Testis (tissue), 2 donors: ENCODE results near the gene MMS19.

Experiments
- CTCF ChIP-seq, 3 experiments: fragments of 450-650 bp in 2 of 3; fragments of 200-600 bp in 1 of 3; sonication (generic) in 1 of 3; IDR thresholded peaks; one replicate each; pipeline ENCODE4 v1.5.1; 2016 to 2019; ENCODE audit warnings: antibody characterized with exemption in 3 of 3, mild to moderate bottlenecking in 2 of 3, moderate library complexity in 1 of 3
- POLR2A ChIP-seq: fragments of 450-650 bp; IDR thresholded peaks from one replicate; pipeline ENCODE4 v1.6.1; 2017; ENCODE audit warnings: antibody characterized with exemption, mild to moderate bottlenecking, moderate library complexity

- TF ChIP-seq POLR2A: no peak
- TF ChIP-seq CTCF (IDR thresholded peaks at IDR 0.05): no peak
These were observed 49.0 kb upstream of the MMS19 start for GRCh38 chr10:97547271-97547600.
